GM12878 (cell line): ENCODE results near the gene ARRDC1.

Source experiments
- EP300 ChIP-seq, 2 experiments: fragments of 150-350 bp in 1 of 2; IDR thresholded peaks; 2 replicates each; pipeline ENCODE4 v1.6.1; 2011 to 2012; ENCODE audit warnings: low read depth in 2 of 2, low read length in 2 of 2, borderline replicate concordance in 1 of 2, improper control_type of control experiment in 1 of 2, inconsistent platforms in 1 of 2; ENCODE audit not compliant: control insufficient read depth in 1 of 2
- JUNB ChIP-seq: IDR thresholded peaks from 2 replicates; pipeline ENCODE4 v1.6.1; 2016; ENCODE audit warnings: antibody characterized with exemption, mild to moderate bottlenecking

- TF ChIP-seq EP300 (IDR thresholded peaks at IDR 0.05; ENCODE audit: borderline replicate concordance in 1 of 2, control insufficient read depth in 1 of 2, low read depth in 2 of 2, low read length in 2 of 2), result no peak
- no peak for TF ChIP-seq JUNB
Observed at GRCh38 chr9:137564134-137564533, 41.4 kb upstream of the ARRDC1 start.
